K562 (cell line): ENCODE results near the gene UBE2G2. TPM values are rescaled to one million over a fixed set of nuclear protein-coding genes. Genes with fewer than 3 reads are reported as not detected.

ENCODE experiments used
- ATAC-seq: fragments of 200-7000 bp; cut with Tn5 transposase; 3 replicates; pipeline ENCODE4 v1.9.1; 2020; ENCODE audit warnings: moderate library complexity
- BruUV-seq: library from RNA; stranded (reverse); fragments of 400-500 nt; replicated peaks from 2 replicates; lab custom pipeline; 2021; lab: Mats Ljungman, UMichigan
- CTCF ChIA-PET: fragments of 300-600 bp; formaldehyde crosslinking; extraction: SDS; loops from one replicate; lab custom pipeline; 2021; ENCODE audit warnings: low intra/inter-chr PET ratio; lab: Yijun Ruan, JAX
- POLR2A ChIA-PET: fragments of 300-600, 350-650 bp; sonication (Branson Sonifier 250); formaldehyde crosslinking; extraction: SDS; loops from one replicate; lab custom pipeline; 2021; ENCODE audit warnings: antibody characterized with exemption, inconsistent platforms; lab: Yijun Ruan, JAX
- DNase-seq, 4 experiments: peaks; one replicate each; pipeline versions ENCODE4 v3.0.0 to v3.0.0-alpha.2; 2011 to 2018; ENCODE audit warnings: low spot score in 3 of 4, mixed read lengths in 3 of 4; ENCODE audit errors: extremely low read depth in 1 of 4
- FAIRE-seq: peaks from 2 replicates; lab custom pipeline; 2011; peaks lifted over from hg19 to GRCh38; lab: Jason Lieb, UNC
- H2AFZ ChIP-seq: 2 replicates; pipeline ENCODE4 v1.6.0; 2011; ENCODE audit warnings: low read depth, low read length, control low read depth, inconsistent platforms
- H3K27ac ChIP-seq: fragments of 200-600 bp; 3 replicates; pipeline ENCODE4 v1.8.0; 2011; ENCODE audit warnings: low read depth, mild to moderate bottlenecking, control low read depth, inconsistent platforms, low read length, moderate library complexity, mixed read lengths; ENCODE audit errors: extremely low read depth
- H3K27me3 ChIP-seq, 2 experiments: fragments of 300-600 bp in 1 of 2; 2 replicates in 1 of 2; 3 replicates in 1 of 2; pipeline versions ENCODE4 v1.6.0 to v1.8.0; 2011; ENCODE audit warnings: inconsistent platforms in 2 of 2, low read length in 2 of 2, mild to moderate bottlenecking in 1 of 2, mixed read lengths in 1 of 2, moderate library complexity in 1 of 2; ENCODE audit not compliant: control insufficient read depth in 2 of 2, insufficient read depth in 2 of 2
- H3K36me3 ChIP-seq: fragments of 300-600 bp; 3 replicates; pipeline ENCODE4 v1.8.0; 2011; ENCODE audit warnings: mild to moderate bottlenecking, low read length, inconsistent platforms; ENCODE audit not compliant: control insufficient read depth, insufficient read depth
- H3K4me1 ChIP-seq, 2 experiments: fragments of 200-600 bp in 1 of 2; replicated peaks in 1 of 2; 2 replicates in 1 of 2; 3 replicates in 1 of 2; pipeline versions ENCODE4 v1.5.1 to v1.8.0; 2011; ENCODE audit warnings: inconsistent platforms in 2 of 2, low read length in 2 of 2, mild to moderate bottlenecking in 1 of 2, mixed read lengths in 1 of 2, moderate library complexity in 1 of 2; ENCODE audit not compliant: control insufficient read depth in 2 of 2, insufficient read depth in 2 of 2
- H3K4me2 ChIP-seq: 2 replicates; pipeline ENCODE4 v1.6.1; 2011; ENCODE audit warnings: low read length, control low read depth, inconsistent platforms, mixed read lengths; ENCODE audit not compliant: insufficient read depth
- H3K4me3 ChIP-seq: fragments of 200-600 bp; sonication (generic), shearing (Covaris generic); 2 replicates; pipeline ENCODE4 v1.5.1; 2016; ENCODE audit warnings: control low read depth, inconsistent platforms
- H3K79me2 ChIP-seq: fragments of 200-600 bp; 3 replicates; pipeline ENCODE4 v1.8.0; 2011; ENCODE audit warnings: low read length, inconsistent platforms; ENCODE audit not compliant: control insufficient read depth, insufficient read depth
- H3K9ac ChIP-seq, 2 experiments: 2 replicates each; pipeline versions ENCODE4 v1.6.0 to v1.6.1; 2011; ENCODE audit warnings: low read depth in 2 of 2, low read length in 2 of 2, control low read depth in 1 of 2, inconsistent platforms in 1 of 2, mild to moderate bottlenecking in 1 of 2, mixed read lengths in 1 of 2; ENCODE audit not compliant: insufficient read depth in 1 of 2
- H3K9me1 ChIP-seq: one replicate; pipeline ENCODE4 v1.6.0; 2011; ENCODE audit warnings: inconsistent platforms, mild to moderate bottlenecking, low read length, moderate library complexity; ENCODE audit not compliant: control insufficient read depth, insufficient read depth
- H3K9me3 ChIP-seq: replicated peaks from 2 replicates; pipeline ENCODE4 v1.5.1; 2011; ENCODE audit warnings: low read depth, low read length, inconsistent platforms; ENCODE audit not compliant: control insufficient read depth, insufficient read depth
- H4K20me1 ChIP-seq: replicated peaks from 2 replicates; pipeline ENCODE4 v1.6.1; 2011; ENCODE audit warnings: low read length, inconsistent platforms, mixed read lengths; ENCODE audit not compliant: control insufficient read depth, insufficient read depth
- SNIP1 ChIP-seq: fragments of 450-650 bp; IDR thresholded peaks from 2 replicates; pipeline ENCODE4 v1.7.1; 2017; ENCODE audit warnings: low read depth, mild to moderate bottlenecking
- TARDBP ChIP-seq: fragments of 450-650 bp; IDR thresholded peaks from 2 replicates; pipeline ENCODE4 v1.6.1; 2016
- TEAD4 ChIP-seq, 2 experiments: sonication (generic) in 1 of 2; formaldehyde crosslinking in 1 of 2; IDR thresholded peaks; 2 replicates each; pipeline versions ENCODE4 v1.6.1 to v1.8.0; 2012 to 2022; ENCODE audit warnings: borderline replicate concordance in 1 of 2, inconsistent platforms in 1 of 2, low read length in 1 of 2, mild to moderate bottlenecking in 1 of 2, missing genetic modification reagents in 1 of 2
- ZNF785 ChIP-seq: fragments of 250-450 bp; sonication (Bioruptor Pico); IDR thresholded peaks from 2 replicates; pipeline ENCODE4 v1.4.0; 2020; ENCODE audit warnings: mild to moderate bottlenecking
- WGBS: fragments of 100-300 bp; shearing (Covaris generic); methylation state at CpG from one replicate; pipeline ENCODE4 v1.1.6; 2016; ENCODE audit warnings: low coverage, mixed read lengths; ENCODE audit not compliant: insufficient coverage; ENCODE audit errors: missing lambda C conversion rate; 5-methylcytosine and 5-hydroxymethylcytosine counted together
- in situ Hi-C: fragments of 300-500 bp; cut with MboI; formaldehyde crosslinking; loops from 4 replicates; pipeline ENCODE4 v1.15.0; 2018; ENCODE audit warnings: inconsistent platforms, mixed read lengths
- intact Hi-C: fragments of 100-400 bp; cut with micrococcal nuclease; formaldehyde crosslinking; loops from 2 replicates; pipeline ENCODE4 v1.14.2; 2022
- polyA plus RNA-seq, 8 experiments: library from polyadenylated mRNA; depleted of rRNA in 4 of 8; stranded (reverse) in 5 of 8; unstranded in 3 of 8; fragments of >200 nt; fragmentation: Nextera tagmentation in 2 of 8; fragmentation: Illumina TruSeq in 1 of 8; extraction: Ambion mirVana in 2 of 8; extraction: Trizol in 1 of 8; gene quantifications; 2 replicates each; pipeline versions ENCODE4 v1.2.1 to v1.2.3, GENCODE V29; 2011 to 2014; ENCODE audit warnings: inconsistent platforms in 1 of 8, missing spikeins in 1 of 8
- total RNA-seq, 7 experiments: library from RNA; depleted of rRNA in 6 of 7; stranded (reverse); fragments of >200 nt in 6 of 7; fragmentation: Illumina TruSeq in 2 of 7; extraction: Trizol in 2 of 7; gene quantifications; 2 replicates each; pipeline versions ENCODE4 v1.2.1 to v1.2.3, GENCODE V29; 2011 to 2021; ENCODE audit warnings: low replicate concordance in 1 of 7
- TF ChIP-seq, protein P1 (sequence below): fragments of 450-650 bp; formaldehyde crosslinking; IDR thresholded peaks from 2 replicates; pipeline ENCODE4 v1.4.0; 2022; ENCODE audit warnings: mild to moderate bottlenecking, moderate library complexity
- TF ChIP-seq, protein P2 (sequence below): fragments of 450-650 bp; IDR thresholded peaks from 2 replicates; pipeline ENCODE4 v1.6.1; 2016

Gene UBE2G2
- total and polyA plus RNA-seq, 9 of the 15 experiments (the other 6 are each of a cell fraction or from before 2014, with no cell fraction given) = 47.5 to 225 (median 140) TPM

DNA sequence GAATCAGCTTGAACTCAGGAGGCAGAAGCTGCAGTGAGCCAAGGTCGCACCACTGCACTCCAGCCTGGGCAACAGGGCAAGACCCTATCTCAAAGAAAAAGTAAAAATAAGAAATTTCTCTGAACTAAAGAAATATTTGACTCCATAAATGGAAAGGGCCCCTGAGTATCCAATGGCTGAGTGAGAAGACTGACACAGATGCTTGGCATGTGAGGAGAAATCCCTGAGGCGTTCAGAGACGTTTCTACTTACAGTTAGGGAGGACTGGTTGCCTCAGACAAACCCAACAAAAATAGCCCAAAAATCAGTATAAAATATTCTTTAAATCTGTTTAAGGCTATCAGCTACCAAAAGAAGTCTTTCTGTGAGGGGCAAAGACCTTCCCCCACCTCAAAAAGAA lies 19.2 kb upstream of the UBE2G2 start:
- H3K4me2 ChIP-seq = no peak overlapping the region
- ChIA-PET CTCF (no interaction called here), POLR2A (interaction anchor here (0.5 to 0.6 kb wide), 4 partner anchors 33 to 331 kb away, joined by 3 to 5 read pairs (median 3); no protein-coding TSS in a partner anchor)
- intact Hi-C loops (no loop called here), in situ Hi-C loops (no loop called here)
- H3K36me3 ChIP-seq = no peaks in the 10 kb centered on the region; the same call in 2 of the 3 replicates
- H3K9ac ChIP-seq = no peak overlapping the region
- ATAC-seq (no peak), FAIRE-seq (no peak), DNase-seq (no peak)
- 40% methylated on average over 3 of the region's 3 CpGs for WGBS
- H4K20me1 ChIP-seq = peaks cover 12% of the 10 kb centered on the region; the same call in 1 of the 2 replicates
- H3K79me2 ChIP-seq = peaks cover 23% of the 10 kb centered on the region
- TF ChIP-seq TEAD4 (IDR thresholded peaks at IDR 0.05; ENCODE audit: low read length) (no peak), TEAD4 (CRISPR knock-in tag; IDR thresholded peaks at IDR 0.05; ENCODE audit: borderline replicate concordance) (no peak), SNIP1 (no peak), ZNF785 (CRISPR knock-in tag) (no peak), TARDBP (no peak)
- TF ChIP-seq, protein P1, sequence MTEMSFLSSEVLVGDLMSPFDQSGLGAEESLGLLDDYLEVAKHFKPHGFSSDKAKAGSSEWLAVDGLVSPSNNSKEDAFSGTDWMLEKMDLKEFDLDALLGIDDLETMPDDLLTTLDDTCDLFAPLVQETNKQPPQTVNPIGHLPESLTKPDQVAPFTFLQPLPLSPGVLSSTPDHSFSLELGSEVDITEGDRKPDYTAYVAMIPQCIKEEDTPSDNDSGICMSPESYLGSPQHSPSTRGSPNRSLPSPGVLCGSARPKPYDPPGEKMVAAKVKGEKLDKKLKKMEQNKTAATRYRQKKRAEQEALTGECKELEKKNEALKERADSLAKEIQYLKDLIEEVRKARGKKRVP (CRISPR knock-in tag) = no peak
- TF ChIP-seq, protein P2, sequence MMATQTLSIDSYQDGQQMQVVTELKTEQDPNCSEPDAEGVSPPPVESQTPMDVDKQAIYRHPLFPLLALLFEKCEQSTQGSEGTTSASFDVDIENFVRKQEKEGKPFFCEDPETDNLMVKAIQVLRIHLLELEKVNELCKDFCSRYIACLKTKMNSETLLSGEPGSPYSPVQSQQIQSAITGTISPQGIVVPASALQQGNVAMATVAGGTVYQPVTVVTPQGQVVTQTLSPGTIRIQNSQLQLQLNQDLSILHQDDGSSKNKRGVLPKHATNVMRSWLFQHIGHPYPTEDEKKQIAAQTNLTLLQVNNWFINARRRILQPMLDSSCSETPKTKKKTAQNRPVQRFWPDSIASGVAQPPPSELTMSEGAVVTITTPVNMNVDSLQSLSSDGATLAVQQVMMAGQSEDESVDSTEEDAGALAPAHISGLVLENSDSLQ = no peak
- H3K27me3 ChIP-seq = no peaks in the 10 kb centered on the region
- no peak overlapping the region for H3K4me3 ChIP-seq
- peaks cover 0 to 32% of the 10 kb centered on the region in 2 experiments; a peak in 4 of 5 replicates for H3K4me1 ChIP-seq
- no peak overlapping the region for H2AFZ ChIP-seq
- no peak overlapping the region for H3K27ac ChIP-seq
- peaks cover 8% of the 10 kb centered on the region for H3K9me1 ChIP-seq
- BruUV-seq = no TSS peak
- H3K9me3 ChIP-seq = peaks cover 17% of the 10 kb centered on the region
